ENCODE measurements around the gene SEBOX. TPM values are rescaled to one million over a fixed set of nuclear protein-coding genes. Genes with fewer than 3 reads are reported as not detected.

The SEBOX gene
- polyA plus RNA-seq, 3 donors = not detected

DNA sequence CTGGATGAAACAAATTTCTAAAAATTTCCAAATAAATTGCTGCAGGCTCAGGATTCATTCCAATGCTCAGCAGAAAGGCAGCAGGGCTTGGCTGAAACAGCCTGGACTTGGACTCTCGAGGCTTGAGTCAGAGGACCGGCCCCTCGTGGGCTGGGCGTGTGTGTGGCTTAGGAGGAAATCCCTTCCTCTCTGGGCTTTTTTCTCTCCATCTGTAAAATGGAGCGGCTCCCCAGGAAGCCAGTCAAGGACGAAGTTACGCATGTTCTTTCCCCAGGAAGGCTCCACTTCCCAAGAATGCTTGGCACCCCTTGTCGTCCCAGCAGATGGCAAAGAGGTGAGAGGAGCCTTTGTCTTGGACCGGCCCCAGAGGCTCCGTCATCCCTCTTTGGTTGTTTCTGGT lies 27.5 kb upstream of the SEBOX start:
- no peak overlapping the region for H2AFZ ChIP-seq (ENCODE audit: insufficient read depth, low read depth, low read length, poor library complexity, severe bottlenecking)
- no peak overlapping the region for H3K27ac ChIP-seq (ENCODE audit: low read depth in 1 of 2, low read length in 2 of 2)
- no peaks in the 10 kb centered on the region for H3K9me3 ChIP-seq (replicated peaks in 1 of 2; ENCODE audit: control insufficient read depth in 1 of 2, insufficient read depth in 1 of 2, low read length in 2 of 2)
- Mint-ChIP-seq H3K4me3 (no peak overlapping the region), H3K4me1 (peaks cover 4% of the 10 kb centered on the region), H3K9me3 (no peaks in the 10 kb centered on the region), H3K27me3 (ENCODE audit: low read depth in 3 of 3) (peaks cover 0 to 3% (median 2%) of the 10 kb centered on the region in 3 donors), H3K36me3 (peaks cover 47 to 55% of the 10 kb centered on the region in 2 donors), H3K27ac (no peak overlapping the region)
- no peaks in the 10 kb centered on the region for H3K27me3 ChIP-seq (ENCODE audit: control insufficient read depth in 2 of 2, insufficient read depth in 2 of 2, low read length in 2 of 2)
- DNase-seq = no peak
- H4K20me1 ChIP-seq (ENCODE audit: insufficient read depth, low read length) = no peaks in the 10 kb centered on the region
- no peak overlapping the region for H3K9ac ChIP-seq (ENCODE audit: insufficient read depth, low read length, poor library complexity, severe bottlenecking)
- peaks cover 17 to 70% of the 10 kb centered on the region in 2 donors for H3K36me3 ChIP-seq (replicated peaks in 1 of 2; ENCODE audit: control insufficient read depth in 1 of 2, insufficient read depth in 2 of 2, low read length in 2 of 2)
- no peak overlapping the region for H3K4me2 ChIP-seq (replicated peaks; ENCODE audit: extremely low read depth, low read length, poor library complexity, severe bottlenecking)
- no peaks in the 10 kb centered on the region for H3K79me2 ChIP-seq (ENCODE audit: insufficient read depth, low read length)
- TF ChIP-seq, protein P1, sequence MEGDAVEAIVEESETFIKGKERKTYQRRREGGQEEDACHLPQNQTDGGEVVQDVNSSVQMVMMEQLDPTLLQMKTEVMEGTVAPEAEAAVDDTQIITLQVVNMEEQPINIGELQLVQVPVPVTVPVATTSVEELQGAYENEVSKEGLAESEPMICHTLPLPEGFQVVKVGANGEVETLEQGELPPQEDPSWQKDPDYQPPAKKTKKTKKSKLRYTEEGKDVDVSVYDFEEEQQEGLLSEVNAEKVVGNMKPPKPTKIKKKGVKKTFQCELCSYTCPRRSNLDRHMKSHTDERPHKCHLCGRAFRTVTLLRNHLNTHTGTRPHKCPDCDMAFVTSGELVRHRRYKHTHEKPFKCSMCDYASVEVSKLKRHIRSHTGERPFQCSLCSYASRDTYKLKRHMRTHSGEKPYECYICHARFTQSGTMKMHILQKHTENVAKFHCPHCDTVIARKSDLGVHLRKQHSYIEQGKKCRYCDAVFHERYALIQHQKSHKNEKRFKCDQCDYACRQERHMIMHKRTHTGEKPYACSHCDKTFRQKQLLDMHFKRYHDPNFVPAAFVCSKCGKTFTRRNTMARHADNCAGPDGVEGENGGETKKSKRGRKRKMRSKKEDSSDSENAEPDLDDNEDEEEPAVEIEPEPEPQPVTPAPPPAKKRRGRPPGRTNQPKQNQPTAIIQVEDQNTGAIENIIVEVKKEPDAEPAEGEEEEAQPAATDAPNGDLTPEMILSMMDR (IDR thresholded peaks at IDR 0.05) = no peak
- no peak overlapping the region for H3K4me3 ChIP-seq (replicated peaks in 1 of 3; ENCODE audit: low read depth in 2 of 3, low read length in 3 of 3)
- H3K4me1 ChIP-seq (ENCODE audit: control insufficient read depth in 1 of 2, insufficient read depth in 2 of 2, low read length in 2 of 2) = no peaks in the 10 kb centered on the region
- WGBS (ENCODE audit: insufficient coverage) = no CpG with 5 or more reads among the region's 10 CpGs
- intact Hi-C loops (cut with micrococcal nuclease) = no loop called here

DNA sequence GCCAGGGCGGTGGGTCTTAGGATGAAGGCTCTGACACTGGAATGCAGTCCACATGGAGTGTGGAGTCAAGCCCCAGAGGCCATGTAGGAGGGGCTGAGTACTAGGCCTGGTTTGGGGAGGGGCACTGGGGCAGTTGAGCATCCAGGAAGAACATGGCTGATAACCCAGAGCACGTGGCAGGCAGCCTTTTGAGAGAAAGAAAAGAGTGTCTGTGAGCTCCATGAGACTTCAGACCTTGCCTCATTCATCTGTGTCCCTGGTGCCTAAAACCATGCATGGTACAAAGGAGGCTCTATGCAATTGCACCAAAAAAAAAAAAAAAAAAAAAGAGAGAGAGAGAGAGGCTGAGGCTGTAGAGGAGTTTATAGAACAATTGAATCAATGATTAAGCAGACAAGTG lies 26.4 kb upstream of the SEBOX start:
- peaks cover 17 to 62% of the 10 kb centered on the region in 2 donors for H3K36me3 ChIP-seq (replicated peaks in 1 of 2; ENCODE audit: control insufficient read depth in 1 of 2, insufficient read depth in 2 of 2, low read length in 2 of 2)
- H3K27me3 Mint-ChIP-seq (ENCODE audit: low read depth in 3 of 3) = peaks cover 0 to 3% (median 0%) of the 10 kb centered on the region in 3 donors
- no peak overlapping the region for H3K4me3 ChIP-seq (replicated peaks in 1 of 3; ENCODE audit: low read depth in 2 of 3, low read length in 3 of 3)
- no peaks in the 10 kb centered on the region for H4K20me1 ChIP-seq (ENCODE audit: insufficient read depth, low read length)
- intact Hi-C loops (cut with micrococcal nuclease) = no loop called here
- H3K36me3 Mint-ChIP-seq = peaks cover 45 to 51% of the 10 kb centered on the region in 2 donors
- no peaks in the 10 kb centered on the region for H3K9me3 Mint-ChIP-seq
- no peak overlapping the region for H3K9ac ChIP-seq (ENCODE audit: insufficient read depth, low read length, poor library complexity, severe bottlenecking)
- WGBS (ENCODE audit: insufficient coverage) = 63% methylated on average over 2 of the region's 2 CpGs
- H3K27me3 ChIP-seq (ENCODE audit: control insufficient read depth in 2 of 2, insufficient read depth in 2 of 2, low read length in 2 of 2) = no peaks in the 10 kb centered on the region
- no peak overlapping the region for H3K4me2 ChIP-seq (replicated peaks; ENCODE audit: extremely low read depth, low read length, poor library complexity, severe bottlenecking)
- no peaks in the 10 kb centered on the region for H3K9me3 ChIP-seq (replicated peaks in 1 of 2; ENCODE audit: control insufficient read depth in 1 of 2, insufficient read depth in 1 of 2, low read length in 2 of 2)
- H3K27ac ChIP-seq (ENCODE audit: low read depth in 1 of 2, low read length in 2 of 2) = no peak overlapping the region
- H3K4me3 Mint-ChIP-seq = no peak overlapping the region
- H3K79me2 ChIP-seq (ENCODE audit: insufficient read depth, low read length) = no peaks in the 10 kb centered on the region
- H3K4me1 ChIP-seq (ENCODE audit: control insufficient read depth in 1 of 2, insufficient read depth in 2 of 2, low read length in 2 of 2) = no peaks in the 10 kb centered on the region
- DNase-seq = no peak
- H2AFZ ChIP-seq (ENCODE audit: insufficient read depth, low read depth, low read length, poor library complexity, severe bottlenecking) = no peak overlapping the region
- H3K27ac Mint-ChIP-seq = no peak overlapping the region
- peaks cover 4% of the 10 kb centered on the region for H3K4me1 Mint-ChIP-seq
- TF ChIP-seq, protein P1 (IDR thresholded peaks at IDR 0.05) = no peak

Measured in CD14-positive monocyte (primary cell).